Aortic smooth muscle cell (primary cell): ENCODE measurements around the gene STARD5. TPM values are rescaled to one million over a fixed set of nuclear protein-coding genes. Genes with fewer than 3 reads are reported as not detected.

Experiments
- total RNA-seq: library from RNA; depleted of rRNA; stranded (reverse); fragments of >200 nt; gene quantifications from 2 replicates; pipeline ENCODE4 v1.2.3, GENCODE V29; 2014

STARD5 gene, protein sequence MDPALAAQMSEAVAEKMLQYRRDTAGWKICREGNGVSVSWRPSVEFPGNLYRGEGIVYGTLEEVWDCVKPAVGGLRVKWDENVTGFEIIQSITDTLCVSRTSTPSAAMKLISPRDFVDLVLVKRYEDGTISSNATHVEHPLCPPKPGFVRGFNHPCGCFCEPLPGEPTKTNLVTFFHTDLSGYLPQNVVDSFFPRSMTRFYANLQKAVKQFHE
- total RNA-seq, result 5.4 and 6.2 TPM in 2 replicates

DNA sequence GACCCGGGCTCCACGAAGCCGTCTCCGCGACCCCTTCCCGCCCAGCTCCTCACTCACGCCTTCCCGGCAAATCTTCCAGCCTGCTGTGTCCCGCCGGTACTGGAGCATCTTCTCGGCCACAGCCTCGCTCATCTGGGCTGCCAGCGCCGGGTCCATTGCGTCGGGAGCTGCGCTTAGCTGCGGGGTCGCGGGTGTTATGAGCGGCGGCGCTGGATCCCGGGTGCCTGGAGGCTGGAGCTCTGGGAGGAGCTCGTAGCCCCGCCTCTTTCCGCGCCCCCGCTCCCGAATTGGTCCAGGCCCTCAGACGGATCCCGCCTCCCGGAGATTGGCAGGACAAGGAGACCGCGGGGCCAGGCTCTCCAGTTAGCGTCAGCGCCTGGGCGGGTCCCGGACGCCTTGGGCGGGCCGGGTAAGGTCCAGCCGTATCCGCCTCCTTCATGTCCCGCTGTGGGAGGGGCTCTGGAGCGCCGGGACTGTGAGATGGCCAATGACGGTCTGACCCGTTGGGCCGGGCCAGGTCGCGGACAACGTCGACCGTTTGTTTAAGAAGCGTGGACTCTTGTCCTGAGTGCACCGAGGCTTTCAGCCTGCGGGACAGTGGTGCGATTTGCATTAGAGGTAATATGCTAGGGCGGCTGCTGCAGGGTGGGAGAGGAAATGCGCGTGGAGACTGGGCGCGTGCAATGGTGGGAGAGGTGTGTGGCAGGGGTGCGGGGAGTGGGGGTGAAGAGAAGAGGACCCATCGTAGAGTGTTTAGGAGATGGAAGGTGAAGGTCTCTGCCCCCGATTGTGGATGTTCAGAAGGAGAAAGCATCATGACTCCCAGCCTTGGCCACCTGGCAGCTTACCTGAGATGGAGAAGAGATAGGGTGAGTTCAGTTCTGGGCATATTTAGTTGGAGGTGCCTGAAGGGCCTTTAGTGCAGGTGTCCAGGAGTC, at the start of gene STARD5:
TSS of gene STARD5 (minus strand) at position 198 of the 938 bp plus-strand sequence. CDS start at position 156, 42 bp downstream.

Other genes starting within 250 kb of the STARD5 start
- not detected in 2 replicates for gene CFAP161, start 189.9 kb downstream of the STARD5 start, total RNA-seq
- gene IL16, start 127.3 kb downstream of the STARD5 start, total RNA-seq, result 0.37 and 0.40 TPM in 2 replicates
- gene TMC3, start 50.1 kb upstream of the STARD5 start, total RNA-seq, result not detected in 2 replicates